HTERT RPE-1 (cell line): ENCODE data around the gene SYNE2.

Experiments used
- in situ Hi-C: fragments of 300-500 bp; cut with MboI; formaldehyde crosslinking; loops from 4 replicates; pipeline ENCODE4 v1.14.3; 2020; ENCODE audit warnings: low sequenced_read_pairs

The SYNE2 gene

DNA sequence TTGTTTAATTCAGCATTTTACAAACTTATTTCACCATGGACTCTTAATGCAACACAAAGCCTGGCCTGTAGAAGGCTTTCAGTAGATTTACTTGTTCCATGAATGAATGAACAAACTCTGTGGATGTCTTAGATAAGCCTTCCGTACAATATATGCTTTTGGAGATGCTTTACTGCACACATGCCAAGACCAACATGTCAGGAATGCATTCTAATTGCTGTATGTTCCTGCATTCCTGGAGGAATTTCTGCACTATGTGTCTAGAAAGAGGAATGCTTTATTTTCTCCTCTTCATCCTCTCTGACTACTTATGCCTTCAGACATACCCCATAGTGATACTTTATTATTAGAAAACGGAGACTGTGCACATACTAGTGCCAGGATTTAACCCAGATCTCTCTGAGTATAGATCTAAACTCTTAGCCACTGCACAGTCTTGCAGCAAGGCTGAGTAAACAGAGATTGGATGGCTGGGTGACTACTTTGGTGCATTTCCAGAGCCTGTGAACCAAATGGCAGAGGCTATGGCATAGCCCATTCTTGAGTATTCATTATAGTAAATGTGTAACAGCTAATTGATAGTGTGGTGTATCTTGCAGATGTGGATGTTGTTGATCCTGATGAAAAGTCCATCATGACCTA, 108.2 kb downstream of the SYNE2 start:
- in situ Hi-C loops, result no loop called here

DNA sequence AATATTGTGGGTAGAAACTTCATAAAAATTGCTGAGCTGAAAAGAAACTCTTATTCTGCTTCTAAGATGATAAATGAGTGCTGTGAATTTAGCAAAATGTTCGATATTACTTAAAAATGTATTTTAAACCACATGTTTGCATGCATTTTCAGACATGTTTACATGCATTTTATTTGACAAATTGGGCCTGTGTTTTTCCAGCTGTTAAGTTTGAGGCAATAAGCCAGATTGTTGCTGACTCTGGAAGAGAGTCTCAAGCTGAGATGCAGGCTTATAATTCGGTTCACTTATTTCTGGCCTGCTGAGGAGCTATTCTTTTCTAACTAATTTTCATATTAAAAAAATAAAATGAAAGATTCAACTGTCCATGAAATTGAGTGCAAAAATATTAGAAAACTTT, 110.1 kb downstream of the SYNE2 start:
- in situ Hi-C loops, result no loop called here

DNA sequence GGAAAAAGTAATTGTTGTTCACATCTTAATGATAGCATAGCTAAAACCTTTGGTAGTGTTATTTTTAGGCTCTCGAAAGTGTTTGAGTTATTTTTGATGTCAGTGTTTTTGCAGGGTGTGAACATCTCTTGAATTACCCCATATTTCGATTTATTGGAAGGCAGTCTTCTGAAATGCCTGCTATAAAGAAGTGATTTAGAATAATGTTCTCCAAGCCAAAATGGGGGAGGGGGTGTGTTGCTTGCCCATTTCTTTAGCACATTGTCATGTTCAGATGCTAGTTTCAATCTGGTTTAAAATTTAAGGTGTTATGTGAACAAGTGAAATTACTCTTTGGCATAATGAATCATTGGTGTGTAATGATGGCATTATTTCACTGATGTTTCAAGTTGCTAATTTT, 110.6 kb downstream of the SYNE2 start:
- in situ Hi-C loops, result no loop called here

DNA sequence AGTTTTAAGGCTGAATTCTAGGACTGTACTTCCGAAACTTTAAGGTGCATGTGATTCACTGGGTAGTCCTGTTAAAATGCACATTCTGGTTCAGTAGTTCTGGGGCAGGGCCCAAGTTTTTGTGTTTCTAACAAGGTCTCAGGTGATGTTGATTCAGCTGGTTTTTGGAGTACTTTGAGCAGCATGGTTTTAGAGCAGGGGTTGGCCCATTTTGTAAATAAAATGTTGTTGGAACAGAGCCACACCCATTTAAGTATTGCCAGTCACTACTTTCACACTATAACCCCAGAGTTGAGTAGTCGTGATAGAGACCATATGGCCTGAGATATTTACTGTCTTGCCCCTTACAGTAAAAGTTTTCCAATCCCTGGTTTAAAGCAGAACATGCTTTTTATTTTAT, 111.3 kb downstream of the SYNE2 start:
- in situ Hi-C loops, result no loop called here

DNA sequence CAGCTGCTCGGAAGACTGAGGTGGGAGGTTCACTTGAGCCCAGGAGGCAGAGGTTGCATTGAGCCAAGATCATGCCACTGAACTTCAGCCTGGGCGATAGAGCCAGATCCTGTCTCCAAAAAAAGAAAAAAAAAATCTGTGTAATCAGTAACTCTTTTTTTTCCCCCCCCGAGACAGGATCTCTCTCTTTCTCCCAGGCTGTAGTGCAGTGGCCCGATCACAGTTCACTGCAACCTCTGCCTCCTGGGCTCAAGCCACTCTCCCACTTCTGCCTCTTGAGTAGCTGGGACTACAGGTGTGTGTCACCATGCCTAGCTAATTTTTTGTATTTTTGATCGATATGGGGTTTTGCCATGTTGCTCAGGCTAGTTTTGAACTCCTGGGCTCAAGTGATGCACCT, 113.6 kb downstream of the SYNE2 start:
- in situ Hi-C loops, result no loop called here

DNA sequence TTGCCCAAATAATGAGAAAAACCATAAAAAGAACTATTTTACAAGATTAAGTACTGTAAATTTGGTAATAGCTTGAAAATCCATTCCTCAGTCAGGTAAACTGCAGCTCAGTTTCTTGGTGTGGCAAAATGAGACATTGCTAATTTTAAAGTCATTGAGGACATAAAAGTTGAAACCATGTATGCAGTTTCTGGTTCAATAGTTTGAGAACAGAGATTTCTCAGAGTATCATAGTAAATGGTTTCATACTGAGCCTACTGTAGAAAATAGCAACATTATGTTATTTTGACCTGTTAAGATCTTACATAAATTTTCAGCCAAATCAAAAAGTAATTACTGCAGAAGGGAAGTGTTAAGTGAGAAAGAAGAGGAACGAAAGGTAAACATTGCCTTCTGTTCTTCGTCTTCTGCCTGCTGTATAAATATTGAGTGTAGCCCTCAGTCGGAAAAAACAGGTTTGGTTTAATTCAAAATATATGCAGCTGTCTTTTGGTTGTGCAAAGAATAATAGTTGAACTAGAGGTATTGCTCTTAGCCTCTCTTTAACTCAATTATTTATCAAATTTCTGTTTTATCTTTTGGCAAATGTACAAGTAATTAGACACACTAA, 119.6 kb downstream of the SYNE2 start:
- in situ Hi-C loops, result no loop called here

DNA sequence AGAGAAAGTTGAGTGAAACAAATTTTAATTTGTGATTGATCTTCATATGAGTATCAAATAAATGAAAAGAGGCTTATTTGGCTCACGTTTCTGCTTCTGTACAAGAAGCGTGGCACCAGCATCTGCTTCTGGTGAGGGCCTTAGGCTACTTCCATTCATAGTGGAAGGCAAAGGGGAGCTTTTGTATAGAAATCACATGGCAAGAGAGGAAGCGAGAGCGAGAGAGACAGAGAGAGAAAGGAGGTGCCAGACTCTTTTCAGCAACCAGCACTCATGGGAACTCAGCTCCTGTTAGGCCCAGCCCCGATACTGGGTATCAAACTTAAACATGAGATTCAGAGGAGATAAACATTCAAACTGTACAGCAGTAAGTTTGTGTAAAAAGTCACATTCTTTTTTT, 121.4 kb downstream of the SYNE2 start:
- in situ Hi-C loops, result no loop called here

DNA sequence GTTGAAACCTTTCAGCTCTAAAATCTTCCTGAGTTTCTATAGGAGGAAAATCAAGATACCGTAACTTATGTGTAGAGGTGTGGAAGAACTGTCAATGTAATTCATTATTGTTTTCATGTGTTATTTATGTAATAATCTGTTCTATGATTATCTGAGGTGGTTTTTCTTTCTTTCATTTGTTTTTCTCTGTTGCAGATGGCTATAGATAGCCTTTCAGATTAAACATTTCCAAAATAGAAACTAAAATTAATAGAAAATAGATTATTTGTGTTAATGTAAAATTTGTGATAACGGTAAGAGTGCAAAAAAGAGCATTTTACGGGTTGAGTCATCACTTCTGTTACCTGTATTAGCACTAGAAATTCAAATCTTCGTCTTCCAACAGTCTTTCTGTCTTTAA, 128.8 kb downstream of the SYNE2 start:
- in situ Hi-C loops, result no loop called here

DNA sequence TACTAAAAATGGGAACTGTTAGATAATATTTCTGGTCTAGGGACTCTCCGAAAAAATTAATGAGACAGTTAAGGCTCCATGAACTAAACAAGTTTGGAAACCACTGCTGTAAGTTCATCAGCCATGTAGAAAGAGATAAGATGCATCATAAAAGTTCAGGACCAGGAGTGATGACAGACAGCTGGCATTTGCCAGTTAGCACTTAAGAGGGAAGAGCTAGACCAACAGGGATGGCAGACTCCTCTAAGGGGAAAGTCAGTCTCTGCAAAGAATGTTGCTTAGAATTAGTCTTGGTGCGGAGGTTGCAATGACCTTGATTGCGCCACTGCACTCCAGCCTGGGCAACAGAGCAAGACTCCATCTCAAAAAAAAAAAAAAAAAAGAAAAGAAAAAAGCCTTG, 129.4 kb downstream of the SYNE2 start:
- in situ Hi-C loops, result no loop called here

DNA sequence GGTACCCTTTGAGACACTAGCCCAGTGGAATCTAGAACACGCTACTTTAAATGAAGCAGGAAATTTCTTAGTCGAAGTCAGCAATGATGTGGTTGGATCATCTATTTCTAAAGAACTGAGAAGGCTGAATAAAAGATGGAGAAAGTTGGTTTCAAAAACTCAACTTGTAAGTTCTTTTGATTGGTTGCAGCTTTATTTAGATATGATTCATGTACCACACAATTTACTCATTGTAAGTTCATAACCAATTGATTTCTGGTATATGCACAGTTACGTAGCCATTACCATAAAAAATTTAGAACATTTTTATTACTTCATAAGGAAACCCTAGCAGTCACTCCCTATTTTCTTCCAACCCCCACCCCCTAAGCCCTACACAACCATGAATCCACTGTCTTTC, 129.8 kb downstream of the SYNE2 start:
- in situ Hi-C loops, result no loop called here

DNA sequence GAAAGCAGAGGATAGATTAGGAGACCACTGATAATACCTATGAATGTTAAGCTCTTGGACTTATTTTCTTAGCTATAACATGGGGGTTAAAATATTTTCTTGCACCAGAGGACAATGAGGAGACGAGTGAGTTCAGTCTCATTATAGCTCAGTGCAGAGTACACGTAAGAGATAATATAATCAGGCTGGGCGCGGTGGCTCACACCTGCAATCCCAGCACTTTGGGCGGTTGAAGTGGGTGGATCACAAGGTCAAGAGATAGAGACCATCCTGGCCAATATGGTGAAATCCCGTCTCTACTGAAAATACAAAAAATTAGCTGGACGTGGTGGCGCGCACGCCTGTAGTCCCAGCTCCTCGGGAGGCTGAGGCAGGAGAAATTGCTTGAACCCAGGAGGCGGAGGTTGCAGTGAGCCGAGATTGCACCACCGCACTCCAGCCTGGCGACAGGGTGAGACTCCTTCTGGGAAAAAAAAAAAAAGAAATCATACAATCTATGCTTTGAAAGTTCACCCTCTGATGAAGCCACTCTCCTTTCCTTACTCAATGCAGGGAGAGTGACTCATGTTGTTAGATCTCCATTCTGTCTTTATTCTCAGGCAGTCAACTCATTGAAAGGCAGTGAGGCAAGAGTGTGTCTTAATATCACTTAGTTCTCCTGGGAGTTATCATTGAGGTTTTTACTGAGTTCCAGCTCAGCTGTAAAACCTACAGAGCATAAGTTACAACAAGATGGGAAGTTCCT, 134.2 kb downstream of the SYNE2 start:
- in situ Hi-C loops, result no loop called here

DNA sequence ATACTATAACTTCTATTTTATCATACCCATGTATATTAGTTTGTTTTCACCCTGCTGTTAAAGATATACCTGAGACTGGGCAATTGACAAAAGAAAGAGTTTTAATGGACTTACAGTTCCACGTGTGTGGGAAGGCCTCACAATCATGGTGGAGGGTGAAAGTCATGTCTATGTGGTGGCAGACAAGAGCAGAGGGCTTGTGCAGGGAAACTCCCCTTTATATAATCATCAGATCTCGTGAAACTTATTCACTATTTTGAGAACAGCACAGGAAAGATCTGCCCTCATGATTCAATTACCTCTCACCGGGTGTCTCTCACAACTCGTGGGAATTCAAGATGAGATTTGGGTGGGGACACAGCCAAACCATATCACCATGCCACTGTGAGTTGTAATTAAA, 135.8 kb downstream of the SYNE2 start:
- in situ Hi-C loops, result no loop called here

DNA sequence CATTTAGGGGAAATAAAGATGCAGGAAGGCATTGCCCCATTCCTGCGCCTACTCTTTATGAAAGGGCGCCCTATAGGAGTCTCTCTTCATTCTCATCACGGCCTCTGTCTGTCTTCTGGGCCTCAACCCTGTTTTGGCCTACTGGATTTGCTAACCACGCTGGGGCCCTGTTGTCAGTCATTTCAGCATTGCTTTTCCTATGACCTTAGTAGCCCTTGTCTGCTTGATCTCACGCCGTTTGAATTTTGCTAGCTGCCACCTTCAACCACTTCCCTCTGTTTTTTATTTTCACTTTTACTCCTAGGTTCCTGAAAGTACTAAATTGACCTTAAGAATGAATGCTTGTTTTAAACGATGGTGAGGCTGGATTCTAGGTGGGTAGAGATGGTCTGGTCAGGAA, 139.0 kb downstream of the SYNE2 start:
- in situ Hi-C loops, result no loop called here

DNA sequence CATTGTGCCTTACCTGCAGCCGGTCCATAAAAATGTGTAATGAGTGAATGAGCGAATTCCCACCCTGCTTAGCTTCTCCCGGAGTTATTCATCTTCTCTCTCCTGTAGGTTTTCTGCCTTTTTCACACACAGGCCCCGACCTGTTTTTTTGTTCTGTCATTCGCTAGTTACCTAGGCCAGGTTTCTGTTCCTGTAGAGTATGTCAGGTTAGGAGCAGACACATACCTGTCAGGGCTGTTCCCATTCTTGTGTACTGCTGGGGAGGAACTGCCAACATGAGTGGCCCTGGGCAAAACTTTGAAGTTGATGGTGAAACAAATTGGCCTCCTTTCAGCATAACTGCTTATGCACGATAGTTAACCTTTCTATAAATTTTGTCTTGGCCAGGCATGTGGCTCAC, 140.1 kb downstream of the SYNE2 start:
- in situ Hi-C loops, result no loop called here

DNA sequence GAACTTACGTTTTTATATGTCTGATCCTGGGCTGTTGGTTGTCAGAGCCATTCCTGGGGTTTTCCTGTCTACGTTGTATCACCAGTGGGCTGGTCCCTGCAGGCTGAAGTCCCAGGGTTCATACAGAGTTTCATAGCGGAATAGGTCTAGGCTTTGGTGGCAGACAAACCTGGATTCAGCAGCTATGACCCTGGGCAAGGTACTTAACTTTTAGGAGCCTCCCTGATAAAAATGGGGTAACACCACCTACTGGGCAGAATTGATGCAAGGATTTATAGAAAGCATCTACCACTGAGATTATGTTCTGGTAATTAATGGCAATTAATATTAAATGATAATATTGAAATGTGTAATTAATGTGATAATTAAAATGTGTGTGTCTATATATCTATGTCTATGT, 141.2 kb downstream of the SYNE2 start:
- in situ Hi-C loops, result no loop called here

DNA sequence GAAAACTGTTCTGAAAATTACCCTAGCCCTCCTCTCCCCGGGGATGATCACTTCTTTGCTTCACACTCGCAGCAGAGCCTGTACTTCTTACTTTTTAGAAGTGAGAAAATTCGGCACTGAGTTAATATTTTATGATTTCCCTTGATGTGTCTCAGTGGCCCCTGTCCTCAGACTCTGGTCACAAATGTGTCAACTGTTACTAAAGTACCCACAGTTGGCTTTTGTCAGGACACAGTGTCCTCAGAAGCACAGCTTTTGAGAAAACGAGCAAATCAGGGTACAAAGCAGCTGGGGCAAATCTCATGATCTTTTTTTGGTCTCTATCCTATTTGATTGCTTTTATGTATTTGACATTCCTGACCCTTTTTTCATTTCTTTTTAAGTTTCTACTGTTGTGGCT, 142.5 kb downstream of the SYNE2 start:
- in situ Hi-C loops, result no loop called here

DNA sequence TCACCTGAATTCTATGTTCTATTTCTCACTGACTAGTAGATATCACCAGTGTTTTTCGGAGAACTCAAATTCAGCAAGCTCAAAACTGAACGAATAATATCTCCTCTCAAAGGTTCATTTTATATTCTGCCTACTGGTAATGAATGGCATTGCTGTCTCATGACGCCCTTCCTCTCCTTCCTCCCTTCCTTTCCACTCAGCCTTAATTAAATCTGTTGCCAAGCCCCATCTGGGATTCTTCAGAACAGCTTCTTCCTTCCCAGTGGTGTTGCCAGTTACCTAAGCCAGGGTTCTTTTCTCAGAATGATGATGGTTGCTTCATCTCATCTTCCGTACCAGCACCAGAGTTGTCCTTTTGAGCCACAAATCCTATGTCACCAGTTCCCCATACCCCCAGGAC, 143.2 kb downstream of the SYNE2 start:
- in situ Hi-C loops, result no loop called here

DNA sequence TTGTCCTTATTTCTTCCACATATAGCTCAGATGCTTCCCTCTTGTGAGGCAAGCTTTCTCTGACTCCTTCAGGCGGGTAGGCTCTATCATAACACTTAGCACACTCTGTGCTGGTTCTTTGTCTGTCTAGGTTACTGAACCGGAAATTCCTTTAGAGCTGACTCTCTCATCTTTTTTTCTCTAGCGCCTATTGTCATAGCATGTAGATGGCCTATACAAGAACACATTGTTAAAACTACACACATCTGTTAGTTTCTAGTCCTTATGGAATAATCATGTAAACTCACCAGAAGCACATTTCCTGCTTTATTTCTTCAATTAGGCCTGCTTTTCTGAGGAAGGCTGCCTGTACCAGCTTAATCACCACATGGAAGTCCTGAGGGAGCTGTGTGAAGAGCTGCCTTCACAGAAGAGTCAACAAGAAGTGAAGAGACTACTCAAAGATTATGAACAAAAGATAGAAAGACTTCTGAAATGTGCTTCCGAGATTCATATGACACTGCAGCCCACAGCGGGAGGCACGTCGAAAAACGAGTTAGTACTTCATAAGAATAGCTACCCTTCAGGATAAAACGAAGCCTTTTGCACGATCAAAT, 143.9 kb downstream of the SYNE2 start:
- in situ Hi-C loops, result no loop called here

DNA sequence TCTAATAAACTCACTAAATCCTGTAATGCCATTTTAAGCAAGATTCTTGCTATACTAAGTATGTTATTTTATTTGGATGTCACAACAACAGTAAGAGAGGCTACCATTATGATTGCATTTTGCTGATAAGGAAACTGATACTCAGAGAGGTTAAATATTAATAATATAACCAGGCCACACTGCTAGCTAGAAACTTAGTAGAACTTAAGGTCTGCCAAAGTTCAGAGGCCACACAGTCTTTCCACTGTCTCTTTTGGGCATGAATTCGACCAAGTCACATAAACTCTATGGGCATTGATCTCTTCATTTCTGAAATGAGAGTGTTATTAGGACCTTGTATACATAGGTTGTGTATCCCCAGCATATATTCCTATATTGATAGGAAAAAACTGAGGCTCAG, 147.9 kb downstream of the SYNE2 start:
- in situ Hi-C loops, result no loop called here

DNA sequence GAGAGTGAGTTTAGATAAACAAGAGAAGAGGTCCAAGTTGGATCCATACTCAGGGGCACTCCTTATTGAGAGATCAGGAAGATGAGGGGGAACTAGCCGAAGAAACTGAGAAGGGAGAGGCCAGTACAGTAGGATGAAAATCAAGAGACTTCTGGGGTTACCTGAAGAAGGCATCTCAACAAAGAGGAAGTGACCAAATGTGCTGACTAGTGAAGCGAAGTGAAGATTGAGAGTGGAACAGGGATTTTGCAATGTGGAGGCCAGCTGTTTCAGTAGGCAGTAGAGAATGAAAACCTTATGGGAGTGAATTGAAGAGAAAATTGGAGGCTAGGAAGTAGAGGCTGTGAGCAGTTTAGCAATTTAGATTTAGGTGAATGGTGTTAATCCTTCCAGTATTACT, 153.0 kb downstream of the SYNE2 start:
- in situ Hi-C loops, result no loop called here

DNA sequence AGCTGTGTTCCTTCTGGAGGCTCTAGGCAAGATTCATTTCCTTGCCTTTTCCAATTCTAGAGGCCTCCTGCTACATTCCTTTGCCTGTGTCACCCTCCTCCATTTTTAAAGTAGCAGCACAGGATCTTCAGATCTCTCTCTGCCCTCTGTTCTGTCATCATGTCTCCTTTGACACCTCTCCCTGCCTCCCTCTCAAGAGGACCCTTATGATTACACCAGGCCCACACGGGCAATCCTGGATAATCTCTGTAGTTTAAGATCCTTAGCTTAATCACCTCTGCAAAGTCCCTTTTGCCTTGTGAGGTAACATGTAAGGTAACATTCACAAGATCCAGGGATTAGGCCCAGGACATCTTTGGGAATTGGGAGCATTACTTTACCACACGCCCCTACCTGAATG, 155.2 kb downstream of the SYNE2 start:
- in situ Hi-C loops, result no loop called here

DNA sequence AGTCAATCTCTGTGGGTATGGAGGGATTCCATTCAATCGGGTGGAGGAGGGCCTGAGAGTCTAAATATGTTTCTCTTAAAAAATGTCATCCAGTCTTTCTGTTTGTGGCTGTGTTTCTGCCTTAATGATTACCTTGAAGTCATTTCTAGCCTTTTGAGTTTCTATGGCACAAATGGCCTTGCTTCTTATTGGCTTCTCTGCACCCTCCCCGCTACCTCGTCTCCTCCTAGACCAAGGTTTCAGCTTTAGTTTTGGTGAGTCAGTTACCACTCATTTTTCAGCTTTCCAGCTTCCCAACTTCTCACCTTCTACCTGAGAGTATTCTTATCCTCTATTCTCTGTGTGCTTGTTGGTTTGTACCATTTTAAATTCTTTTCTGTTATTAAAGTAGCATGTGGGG, 159.2 kb downstream of the SYNE2 start:
- in situ Hi-C loops, result no loop called here
